ENCODE measurements around the gene PTPRN2.

DNA sequence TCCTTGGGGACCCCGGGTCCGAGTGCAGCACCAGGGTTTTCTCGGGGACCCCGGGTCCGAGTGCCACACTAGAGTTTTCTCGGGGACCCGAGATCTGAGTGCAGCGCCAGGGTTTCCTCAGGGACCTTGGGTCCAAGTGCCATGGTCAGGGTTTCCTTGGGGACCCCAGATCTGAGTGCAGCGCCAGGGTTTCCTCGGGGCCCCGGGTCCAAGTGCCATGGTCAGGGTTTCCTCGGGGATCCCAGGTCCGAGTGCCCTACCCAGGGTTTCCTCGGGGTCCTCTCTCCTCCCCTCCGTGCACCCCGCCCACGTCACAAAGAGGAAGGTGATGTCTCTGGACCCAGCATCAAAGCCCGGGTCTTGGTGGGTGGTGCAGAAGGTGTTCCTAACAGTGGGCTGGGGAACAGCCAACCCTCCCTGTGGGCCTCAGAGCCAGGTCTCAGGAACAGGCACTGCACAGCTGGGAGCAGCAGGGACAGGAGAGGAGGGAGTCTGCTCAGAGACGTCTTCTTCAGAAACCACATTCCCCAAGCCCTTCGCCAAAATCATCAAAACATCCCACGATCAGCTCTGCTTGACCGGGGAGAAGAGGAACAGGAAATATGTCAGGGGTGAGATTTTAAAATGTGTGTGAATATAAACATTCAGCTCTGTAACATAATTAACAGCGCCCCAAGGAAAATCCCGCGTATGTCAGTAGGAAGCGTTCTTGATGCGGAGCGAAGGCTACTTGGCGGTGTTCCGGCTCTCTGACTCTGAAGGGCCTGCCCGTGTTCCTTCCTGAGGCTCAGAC is 710.1 kb downstream of the PTPRN2 start:
- TF ChIP-seq POLR2A (IDR thresholded peaks at IDR 0.05), result no peak
- TF ChIP-seq, protein P1, sequence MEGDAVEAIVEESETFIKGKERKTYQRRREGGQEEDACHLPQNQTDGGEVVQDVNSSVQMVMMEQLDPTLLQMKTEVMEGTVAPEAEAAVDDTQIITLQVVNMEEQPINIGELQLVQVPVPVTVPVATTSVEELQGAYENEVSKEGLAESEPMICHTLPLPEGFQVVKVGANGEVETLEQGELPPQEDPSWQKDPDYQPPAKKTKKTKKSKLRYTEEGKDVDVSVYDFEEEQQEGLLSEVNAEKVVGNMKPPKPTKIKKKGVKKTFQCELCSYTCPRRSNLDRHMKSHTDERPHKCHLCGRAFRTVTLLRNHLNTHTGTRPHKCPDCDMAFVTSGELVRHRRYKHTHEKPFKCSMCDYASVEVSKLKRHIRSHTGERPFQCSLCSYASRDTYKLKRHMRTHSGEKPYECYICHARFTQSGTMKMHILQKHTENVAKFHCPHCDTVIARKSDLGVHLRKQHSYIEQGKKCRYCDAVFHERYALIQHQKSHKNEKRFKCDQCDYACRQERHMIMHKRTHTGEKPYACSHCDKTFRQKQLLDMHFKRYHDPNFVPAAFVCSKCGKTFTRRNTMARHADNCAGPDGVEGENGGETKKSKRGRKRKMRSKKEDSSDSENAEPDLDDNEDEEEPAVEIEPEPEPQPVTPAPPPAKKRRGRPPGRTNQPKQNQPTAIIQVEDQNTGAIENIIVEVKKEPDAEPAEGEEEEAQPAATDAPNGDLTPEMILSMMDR (IDR thresholded peaks at IDR 0.05), result no peak
- TF ChIP-seq POLR2AphosphoS5 (IDR thresholded peaks at IDR 0.05), result no peak

All from sigmoid colon (tissue), 4 donors.